ENCODE data around the gene GPC5.

The GPC5 gene

DNA sequence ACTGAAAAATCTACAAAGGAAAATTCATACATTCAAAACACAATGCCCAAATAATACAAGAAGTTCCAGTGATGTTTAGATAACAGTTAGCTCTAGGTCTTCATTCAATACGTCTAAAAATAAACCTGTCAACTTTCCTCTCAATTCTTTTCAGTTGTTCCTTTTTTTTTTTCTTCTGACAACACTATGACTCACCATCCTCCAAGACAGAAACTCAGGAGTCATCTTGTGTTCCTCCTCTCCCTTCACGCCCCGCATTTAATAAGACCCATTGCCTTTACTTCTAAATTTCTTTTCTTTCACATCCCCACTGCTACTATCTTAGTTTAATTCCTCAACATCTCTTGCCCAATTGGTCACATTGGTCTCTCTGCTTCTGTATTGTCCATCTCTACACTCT lies 759.9 kb downstream of the GPC5 start:
- Histone ChIP-seq H3K36me3 (ENCODE audit: insufficient read depth) (no peaks in the 10 kb centered on the region), H3K79me2 (ENCODE audit: insufficient read depth, low read depth) (no peaks in the 10 kb centered on the region), H2AFZ (ENCODE audit: low read depth) (no peak overlapping the region), H3K27ac (no peak overlapping the region), H3K27me3 (ENCODE audit: insufficient read depth, low read depth) (no peaks in the 10 kb centered on the region), H3K4me1 (ENCODE audit: low read depth, poor library complexity, severe bottlenecking) (no peaks in the 10 kb centered on the region), H3K9ac (no peak overlapping the region), H3K4me2 (no peak overlapping the region), H4K20me1 (ENCODE audit: insufficient read depth) (no peaks in the 10 kb centered on the region), H3K4me3 (IDR thresholded peaks at IDR 0.05; ENCODE audit: insufficient read depth, low read depth, low read length) (no peak overlapping the region)
- TF ChIP-seq, protein P1, sequence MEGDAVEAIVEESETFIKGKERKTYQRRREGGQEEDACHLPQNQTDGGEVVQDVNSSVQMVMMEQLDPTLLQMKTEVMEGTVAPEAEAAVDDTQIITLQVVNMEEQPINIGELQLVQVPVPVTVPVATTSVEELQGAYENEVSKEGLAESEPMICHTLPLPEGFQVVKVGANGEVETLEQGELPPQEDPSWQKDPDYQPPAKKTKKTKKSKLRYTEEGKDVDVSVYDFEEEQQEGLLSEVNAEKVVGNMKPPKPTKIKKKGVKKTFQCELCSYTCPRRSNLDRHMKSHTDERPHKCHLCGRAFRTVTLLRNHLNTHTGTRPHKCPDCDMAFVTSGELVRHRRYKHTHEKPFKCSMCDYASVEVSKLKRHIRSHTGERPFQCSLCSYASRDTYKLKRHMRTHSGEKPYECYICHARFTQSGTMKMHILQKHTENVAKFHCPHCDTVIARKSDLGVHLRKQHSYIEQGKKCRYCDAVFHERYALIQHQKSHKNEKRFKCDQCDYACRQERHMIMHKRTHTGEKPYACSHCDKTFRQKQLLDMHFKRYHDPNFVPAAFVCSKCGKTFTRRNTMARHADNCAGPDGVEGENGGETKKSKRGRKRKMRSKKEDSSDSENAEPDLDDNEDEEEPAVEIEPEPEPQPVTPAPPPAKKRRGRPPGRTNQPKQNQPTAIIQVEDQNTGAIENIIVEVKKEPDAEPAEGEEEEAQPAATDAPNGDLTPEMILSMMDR (conservative IDR thresholded peaks at IDR 0.05; ENCODE audit: low read depth, low read length), result no peak

DNA sequence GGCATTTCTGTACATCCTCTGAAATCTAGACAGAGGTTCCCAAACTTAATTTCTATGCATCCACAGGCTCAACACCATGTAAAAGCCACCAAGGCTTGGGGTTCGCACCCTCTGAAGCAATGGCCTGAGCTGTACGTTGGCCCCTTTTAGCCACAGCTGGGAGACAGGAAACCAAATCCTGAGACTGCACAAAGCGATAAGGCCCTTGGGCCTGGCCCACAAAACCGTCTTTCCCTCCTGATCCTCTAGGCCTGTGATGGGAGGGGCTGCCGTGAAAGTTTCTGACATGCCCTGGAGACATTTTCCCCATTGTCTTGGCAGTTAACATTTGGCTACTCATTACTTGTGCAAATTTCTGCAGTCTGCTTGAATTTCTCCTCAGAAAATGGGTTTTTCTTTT lies 766.4 kb downstream of the GPC5 start:
- TF ChIP-seq, protein P1 (conservative IDR thresholded peaks at IDR 0.05; ENCODE audit: low read depth, low read length), result no peak
- Histone ChIP-seq H2AFZ (ENCODE audit: low read depth) (no peak overlapping the region), H3K79me2 (ENCODE audit: insufficient read depth, low read depth) (no peaks in the 10 kb centered on the region), H3K4me2 (no peak overlapping the region), H4K20me1 (ENCODE audit: insufficient read depth) (no peaks in the 10 kb centered on the region), H3K27ac (no peak overlapping the region), H3K9ac (no peak overlapping the region), H3K4me1 (ENCODE audit: low read depth, poor library complexity, severe bottlenecking) (no peaks in the 10 kb centered on the region), H3K27me3 (ENCODE audit: insufficient read depth, low read depth) (no peaks in the 10 kb centered on the region), H3K36me3 (ENCODE audit: insufficient read depth) (no peaks in the 10 kb centered on the region), H3K4me3 (IDR thresholded peaks at IDR 0.05; ENCODE audit: insufficient read depth, low read depth, low read length) (no peak overlapping the region)

- H3K27ac ChIP-seq, result no peak overlapping the region
- TF ChIP-seq, protein P1 (conservative IDR thresholded peaks at IDR 0.05; ENCODE audit: low read depth, low read length), result no peak
Measured at GRCh38 chr13:92172191-92172590, 773.8 kb downstream of the GPC5 start.

DNA sequence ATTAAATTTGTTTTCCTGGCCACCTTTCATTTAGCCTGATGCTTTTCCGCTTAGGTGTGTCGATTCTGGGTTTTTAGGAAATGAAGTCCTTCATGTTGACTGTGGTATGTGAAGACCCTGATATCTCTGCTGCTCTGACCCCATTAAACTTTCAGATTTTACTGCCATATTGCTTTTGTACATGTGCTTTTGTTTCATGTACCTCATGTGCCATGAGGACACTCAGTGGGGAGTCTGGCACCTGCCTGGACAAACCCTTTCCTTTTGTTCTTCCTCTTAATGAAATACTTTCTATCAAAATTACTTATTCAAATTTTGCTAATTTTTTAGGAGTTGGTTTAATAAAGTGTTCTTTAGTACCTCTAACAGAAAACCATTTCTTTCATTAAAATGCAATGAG lies 774.8 kb downstream of the GPC5 start:
- H3K79me2 ChIP-seq (ENCODE audit: insufficient read depth, low read depth), result no peaks in the 10 kb centered on the region
- TF ChIP-seq, protein P1 (conservative IDR thresholded peaks at IDR 0.05; ENCODE audit: low read depth, low read length), result no peak

More at GRCh38 chr13:92172191-92172590, 773.8 kb downstream of the GPC5 start:
- Histone ChIP-seq H3K36me3 (ENCODE audit: insufficient read depth) (no peaks in the 10 kb centered on the region), H2AFZ (ENCODE audit: low read depth) (no peak overlapping the region), H4K20me1 (ENCODE audit: insufficient read depth) (no peaks in the 10 kb centered on the region), H3K79me2 (ENCODE audit: insufficient read depth, low read depth) (no peaks in the 10 kb centered on the region), H3K4me3 (IDR thresholded peaks at IDR 0.05; ENCODE audit: insufficient read depth, low read depth, low read length) (no peak overlapping the region), H3K9ac (no peak overlapping the region), H3K27me3 (ENCODE audit: insufficient read depth, low read depth) (no peaks in the 10 kb centered on the region), H3K4me2 (no peak overlapping the region), H3K4me1 (ENCODE audit: low read depth, poor library complexity, severe bottlenecking) (no peaks in the 10 kb centered on the region)

More for the DNA sequence above, 774.8 kb downstream of the GPC5 start:
- Histone ChIP-seq H4K20me1 (ENCODE audit: insufficient read depth) (no peaks in the 10 kb centered on the region), H3K4me2 (no peak overlapping the region), H3K27ac (no peak overlapping the region), H2AFZ (ENCODE audit: low read depth) (no peak overlapping the region), H3K27me3 (ENCODE audit: insufficient read depth, low read depth) (no peaks in the 10 kb centered on the region), H3K4me1 (ENCODE audit: low read depth, poor library complexity, severe bottlenecking) (no peaks in the 10 kb centered on the region), H3K4me3 (IDR thresholded peaks at IDR 0.05; ENCODE audit: insufficient read depth, low read depth, low read length) (no peak overlapping the region), H3K9ac (no peak overlapping the region), H3K36me3 (ENCODE audit: insufficient read depth) (no peaks in the 10 kb centered on the region)
